ENCODE results near the gene RAPGEF3.

Gene RAPGEF3

GRCh38 chr12:47709237-47709636 is 49.4 kb downstream of the RAPGEF3 start:
- DNase-seq (ENCODE audit: low read depth): no peak
- TF ChIP-seq CTCF (IDR thresholded peaks at IDR 0.05; ENCODE audit: low read depth, low read length, missing control alignments): no peak
- H3K4me3 ChIP-seq (ENCODE audit: low read depth, low read length): no peak overlapping the region
- in situ Hi-C loops (cut with HindIII; ENCODE audit: low sequenced_read_pairs): no loop called here

GRCh38 chr12:47707905-47708543 is 50.7 kb downstream of the RAPGEF3 start:
- in situ Hi-C loops (cut with HindIII; ENCODE audit: low sequenced_read_pairs): no loop called here
- TF ChIP-seq CTCF (IDR thresholded peaks at IDR 0.05; ENCODE audit: low read depth, low read length, missing control alignments): no peak
- DNase-seq (ENCODE audit: low read depth): no peak
- no peak overlapping the region for H3K4me3 ChIP-seq (ENCODE audit: low read depth, low read length)

GRCh38 chr12:47707355-47707754 is 51.3 kb downstream of the RAPGEF3 start:
- in situ Hi-C loops (cut with HindIII; ENCODE audit: low sequenced_read_pairs): no loop called here
- H3K4me3 ChIP-seq (ENCODE audit: low read depth, low read length): no peak overlapping the region
- no peak for DNase-seq (ENCODE audit: low read depth)
- TF ChIP-seq CTCF (IDR thresholded peaks at IDR 0.05; ENCODE audit: low read depth, low read length, missing control alignments): no peak

- in situ Hi-C loops (cut with HindIII; ENCODE audit: low sequenced_read_pairs): no loop called here
- peak; percentile 53 for TF ChIP-seq CTCF (IDR thresholded peaks at IDR 0.05; ENCODE audit: low read depth, low read length, missing control alignments)
- H3K4me3 ChIP-seq (ENCODE audit: low read depth, low read length): peak within 1 kb of the TSS; percentile 55
- peak; percentile 70 for DNase-seq (ENCODE audit: low read depth)
These were observed 52.9 kb downstream of the RAPGEF3 start, which contains the start of gene RPAP3 for GRCh38 chr12:47705566-47706425. Gene RPAP3, minus strand, starts transcription at chr12:47706030. Its CDS starts 3,190 bp downstream, at chr12:47702840.

- TF ChIP-seq CTCF (IDR thresholded peaks at IDR 0.05; ENCODE audit: low read depth, low read length, missing control alignments): no peak
- no peak for DNase-seq (ENCODE audit: low read depth)
- in situ Hi-C loops (cut with HindIII; ENCODE audit: low sequenced_read_pairs): no loop called here
- peak overlapping the region; percentile 55 for H3K4me3 ChIP-seq (ENCODE audit: low read depth, low read length)
These were observed 53.5 kb downstream of the RAPGEF3 start for GRCh38 chr12:47705229-47705565.

- DNase-seq (ENCODE audit: low read depth): no peak
- peak overlapping the region; percentile 55 for H3K4me3 ChIP-seq (ENCODE audit: low read depth, low read length)
- TF ChIP-seq CTCF (IDR thresholded peaks at IDR 0.05; ENCODE audit: low read depth, low read length, missing control alignments): no peak
- in situ Hi-C loops (cut with HindIII; ENCODE audit: low sequenced_read_pairs): no loop called here
These were observed 54.0 kb downstream of the RAPGEF3 start for GRCh38 chr12:47704719-47705118.

Measured in astrocyte of the cerebellum (primary cell).